Measurements from ENCODE around the gene RANBP9. TPM values are rescaled to one million over a fixed set of nuclear protein-coding genes. Genes with fewer than 3 reads are reported as not detected.

RANBP9 gene
- total RNA-seq, 1 donor from 2014 or later: 72.0 TPM

DNA sequence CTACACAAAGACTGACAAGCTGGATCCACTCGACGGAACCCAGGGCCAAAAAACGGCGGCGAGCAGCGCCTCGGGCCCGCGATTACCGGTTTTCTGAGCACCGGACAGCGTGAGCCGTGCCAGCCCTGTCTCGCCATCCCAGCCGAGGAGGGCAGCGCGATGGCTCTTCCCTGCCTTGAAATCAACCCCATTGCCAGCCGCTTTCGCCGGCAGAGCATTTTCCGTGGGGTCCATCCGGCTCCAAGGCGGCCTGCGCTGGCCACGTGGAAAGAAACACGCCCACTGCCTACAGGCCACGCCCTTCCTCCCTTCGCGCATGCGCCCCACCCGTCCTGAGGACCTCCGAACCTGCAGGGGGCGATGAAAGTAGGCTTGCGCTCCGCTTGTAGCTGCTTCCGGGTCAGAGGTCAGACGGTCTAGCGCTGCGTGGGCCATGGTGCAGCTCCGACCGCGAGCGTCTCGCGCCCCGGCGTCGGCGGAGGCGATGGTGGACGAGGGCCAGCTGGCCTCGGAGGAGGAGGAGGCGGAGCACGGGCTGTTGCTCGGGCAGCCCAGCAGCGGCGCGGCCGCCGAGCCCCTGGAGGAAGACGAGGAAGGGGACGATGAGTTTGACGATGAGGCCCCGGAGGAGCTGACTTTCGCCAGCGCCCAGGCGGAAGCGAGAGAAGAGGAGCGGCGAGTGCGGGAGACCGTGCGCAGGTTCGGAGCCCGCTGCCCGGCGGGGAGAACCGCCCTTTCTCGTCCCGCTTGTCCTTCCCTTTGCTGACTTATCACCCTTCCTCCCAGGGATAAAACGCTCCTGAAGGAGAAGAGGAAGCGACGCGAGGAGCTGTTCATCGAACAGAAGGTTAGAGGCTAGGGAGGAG is 96.5 kb downstream of the RANBP9 start, which contains the start of gene NOL7:
TSS of gene NOL7 (plus strand) at position 410 of the 866 bp plus-strand sequence. CDS start at position 434, 24 bp downstream.
- no peaks in the 10 kb centered on the region for H3K27me3 Mint-ChIP-seq (ENCODE audit: low read depth)
- peak within 1 kb of the TSS; percentile 97 for H3K27ac Mint-ChIP-seq (ENCODE audit: unreplicated experiment)
- H3K9me3 Mint-ChIP-seq (ENCODE audit: low read depth): no peaks in the 10 kb centered on the region
- DNase-seq (ENCODE audit: low spot score): peak; percentile 99
- TF ChIP-seq, protein P1, sequence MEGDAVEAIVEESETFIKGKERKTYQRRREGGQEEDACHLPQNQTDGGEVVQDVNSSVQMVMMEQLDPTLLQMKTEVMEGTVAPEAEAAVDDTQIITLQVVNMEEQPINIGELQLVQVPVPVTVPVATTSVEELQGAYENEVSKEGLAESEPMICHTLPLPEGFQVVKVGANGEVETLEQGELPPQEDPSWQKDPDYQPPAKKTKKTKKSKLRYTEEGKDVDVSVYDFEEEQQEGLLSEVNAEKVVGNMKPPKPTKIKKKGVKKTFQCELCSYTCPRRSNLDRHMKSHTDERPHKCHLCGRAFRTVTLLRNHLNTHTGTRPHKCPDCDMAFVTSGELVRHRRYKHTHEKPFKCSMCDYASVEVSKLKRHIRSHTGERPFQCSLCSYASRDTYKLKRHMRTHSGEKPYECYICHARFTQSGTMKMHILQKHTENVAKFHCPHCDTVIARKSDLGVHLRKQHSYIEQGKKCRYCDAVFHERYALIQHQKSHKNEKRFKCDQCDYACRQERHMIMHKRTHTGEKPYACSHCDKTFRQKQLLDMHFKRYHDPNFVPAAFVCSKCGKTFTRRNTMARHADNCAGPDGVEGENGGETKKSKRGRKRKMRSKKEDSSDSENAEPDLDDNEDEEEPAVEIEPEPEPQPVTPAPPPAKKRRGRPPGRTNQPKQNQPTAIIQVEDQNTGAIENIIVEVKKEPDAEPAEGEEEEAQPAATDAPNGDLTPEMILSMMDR (IDR thresholded peaks at IDR 0.05): peak; percentile 93
- peaks cover 13% of the 10 kb centered on the region for H3K36me3 Mint-ChIP-seq (ENCODE audit: low read depth)
- peaks cover 39% of the 10 kb centered on the region for H3K4me1 Mint-ChIP-seq (ENCODE audit: low read depth)
- H3K4me3 Mint-ChIP-seq (ENCODE audit: unreplicated experiment): peak within 1 kb of the TSS; percentile 97

DNA sequence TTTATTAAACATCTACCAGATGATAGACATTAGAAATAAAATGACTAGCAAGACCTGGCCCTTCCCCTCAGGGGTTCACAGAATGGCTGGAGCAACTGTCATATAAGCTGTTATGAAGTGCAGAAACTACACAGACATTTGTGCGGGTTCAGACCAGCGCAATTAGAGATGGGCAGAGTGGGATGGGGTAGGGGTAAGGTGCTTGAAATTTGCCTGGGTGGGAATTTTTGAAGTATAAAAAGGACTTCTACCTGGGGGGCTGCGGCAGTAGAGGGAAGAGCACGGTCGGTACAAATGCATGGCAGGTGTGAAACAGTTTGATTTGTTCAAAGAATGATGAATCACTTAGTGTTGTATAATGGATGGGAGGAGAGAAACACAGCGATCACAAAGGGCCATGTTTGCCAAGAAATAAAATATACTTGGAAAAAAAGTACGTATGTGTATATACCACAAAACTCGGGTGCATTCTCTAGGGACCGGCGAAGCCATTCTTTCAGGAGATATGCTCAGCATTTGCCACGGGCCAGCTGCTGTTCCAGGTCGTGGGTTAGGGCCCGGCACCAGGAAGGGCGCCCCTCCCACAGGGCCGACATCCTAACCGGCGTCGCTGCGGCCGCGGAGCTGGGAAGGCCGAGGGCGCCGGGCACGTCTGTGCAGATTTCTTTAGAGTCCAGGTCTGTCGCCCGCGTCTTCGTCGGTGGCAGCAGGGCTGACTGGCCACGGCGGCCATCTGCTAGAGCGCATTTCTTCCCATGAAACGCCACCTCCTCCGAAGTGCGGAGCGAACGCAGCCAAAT is 97.3 kb downstream of the RANBP9 start:
- no peaks in the 10 kb centered on the region for H3K27me3 Mint-ChIP-seq (ENCODE audit: low read depth)
- TF ChIP-seq, protein P1 (IDR thresholded peaks at IDR 0.05): no peak
- peaks cover 39% of the 10 kb centered on the region for H3K4me1 Mint-ChIP-seq (ENCODE audit: low read depth)
- DNase-seq (ENCODE audit: low spot score): no peak
- H3K4me3 Mint-ChIP-seq (ENCODE audit: unreplicated experiment): peak overlapping the region; percentile 97
- peak overlapping the region; percentile 97 for H3K27ac Mint-ChIP-seq (ENCODE audit: unreplicated experiment)
- no peaks in the 10 kb centered on the region for H3K9me3 Mint-ChIP-seq (ENCODE audit: low read depth)
- H3K36me3 Mint-ChIP-seq (ENCODE audit: low read depth): peaks cover 11% of the 10 kb centered on the region

DNA sequence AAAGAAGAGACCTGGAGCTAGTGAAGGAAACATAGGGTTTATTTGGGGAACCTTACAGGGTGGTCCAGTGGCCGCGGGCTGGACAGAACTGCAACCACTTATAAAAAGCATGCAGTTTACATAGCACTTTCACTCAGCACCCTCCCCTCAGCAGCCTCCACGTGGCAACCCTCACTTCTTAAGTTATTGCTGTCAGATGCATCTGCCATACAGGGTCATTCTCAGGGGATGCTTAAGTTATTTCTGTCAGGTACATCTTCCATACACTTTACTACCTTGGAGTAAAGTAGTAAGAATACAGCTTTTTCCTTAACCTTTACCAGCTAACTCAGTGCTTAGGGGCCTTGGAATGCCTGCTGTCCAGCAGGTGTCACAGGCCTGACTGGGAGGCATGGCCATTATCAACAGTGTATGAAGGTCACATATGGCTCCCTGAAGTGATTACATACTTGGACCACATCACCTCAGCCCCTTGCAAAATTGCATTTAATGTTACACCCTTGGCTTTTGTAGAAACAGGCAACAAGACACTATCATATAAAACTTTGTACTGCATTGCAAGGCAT is 98.5 kb downstream of the RANBP9 start:
- no peaks in the 10 kb centered on the region for H3K27me3 Mint-ChIP-seq (ENCODE audit: low read depth)
- H3K9me3 Mint-ChIP-seq (ENCODE audit: low read depth): no peaks in the 10 kb centered on the region
- no peak overlapping the region for H3K27ac Mint-ChIP-seq (ENCODE audit: unreplicated experiment)
- TF ChIP-seq, protein P1 (IDR thresholded peaks at IDR 0.05): no peak
- H3K36me3 Mint-ChIP-seq (ENCODE audit: low read depth): peaks cover 6% of the 10 kb centered on the region
- no peak overlapping the region for H3K4me3 Mint-ChIP-seq (ENCODE audit: unreplicated experiment)
- peaks cover 39% of the 10 kb centered on the region for H3K4me1 Mint-ChIP-seq (ENCODE audit: low read depth)
- no peak for DNase-seq (ENCODE audit: low spot score)

DNA sequence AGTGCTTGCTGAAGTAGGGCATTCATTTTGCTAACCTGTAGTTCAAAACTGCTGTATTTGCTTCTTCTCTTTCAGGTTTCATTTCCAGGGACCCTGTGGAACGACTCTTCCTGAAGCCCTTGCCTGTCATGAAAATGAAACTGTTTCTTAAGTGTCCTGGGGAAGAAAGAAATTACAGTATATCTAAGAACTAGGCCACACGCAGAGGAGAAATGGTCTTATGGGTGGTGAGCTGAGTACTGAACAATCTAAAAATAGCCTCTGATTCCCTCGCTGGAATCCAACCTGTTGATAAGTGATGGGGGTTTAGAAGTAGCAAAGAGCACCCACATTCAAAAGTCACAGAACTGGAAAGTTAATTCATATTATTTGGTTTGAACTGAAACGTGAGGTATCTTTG is 99.9 kb downstream of the RANBP9 start:
- Mint-ChIP-seq H3K4me1 (ENCODE audit: low read depth) (peaks cover 30% of the 10 kb centered on the region), H3K4me3 (ENCODE audit: unreplicated experiment) (no peak overlapping the region), H3K27ac (ENCODE audit: unreplicated experiment) (peak overlapping the region; percentile 19), H3K36me3 (ENCODE audit: low read depth) (no peaks in the 10 kb centered on the region), H3K9me3 (ENCODE audit: low read depth) (no peaks in the 10 kb centered on the region), H3K27me3 (ENCODE audit: low read depth) (no peaks in the 10 kb centered on the region)
- no peak for DNase-seq (ENCODE audit: low spot score)
- TF ChIP-seq, protein P1 (IDR thresholded peaks at IDR 0.05): no peak

DNA sequence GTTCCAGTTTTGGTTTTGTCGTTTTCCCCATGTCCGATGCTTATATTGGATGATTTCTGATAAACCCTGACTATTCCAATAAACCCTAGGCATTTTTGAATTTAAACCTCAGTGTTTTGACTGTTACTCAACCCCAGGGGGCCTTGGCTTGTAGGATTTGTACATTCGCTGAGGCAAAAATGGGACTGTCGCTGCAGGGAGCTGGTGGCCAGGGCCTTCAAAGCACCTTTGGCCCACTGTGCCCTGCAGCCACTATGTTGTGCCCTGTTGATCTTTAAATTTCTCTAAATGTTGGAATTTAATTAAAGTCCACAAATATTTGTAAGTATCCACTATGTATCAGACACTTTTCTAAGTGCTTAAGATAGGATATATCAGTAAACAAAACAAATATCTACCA is 106.0 kb downstream of the RANBP9 start:
- Mint-ChIP-seq H3K27ac (ENCODE audit: unreplicated experiment) (no peak overlapping the region), H3K4me3 (ENCODE audit: unreplicated experiment) (no peak overlapping the region), H3K4me1 (ENCODE audit: low read depth) (no peaks in the 10 kb centered on the region), H3K9me3 (ENCODE audit: low read depth) (no peaks in the 10 kb centered on the region), H3K36me3 (ENCODE audit: low read depth) (peaks cover 18% of the 10 kb centered on the region), H3K27me3 (ENCODE audit: low read depth) (no peaks in the 10 kb centered on the region)
- DNase-seq (ENCODE audit: low spot score): no peak
- TF ChIP-seq, protein P1 (IDR thresholded peaks at IDR 0.05): no peak

All from chondrocyte (in vitro differentiated cells).